ENCODE data around the gene WDR33.

WDR33 gene

DNA sequence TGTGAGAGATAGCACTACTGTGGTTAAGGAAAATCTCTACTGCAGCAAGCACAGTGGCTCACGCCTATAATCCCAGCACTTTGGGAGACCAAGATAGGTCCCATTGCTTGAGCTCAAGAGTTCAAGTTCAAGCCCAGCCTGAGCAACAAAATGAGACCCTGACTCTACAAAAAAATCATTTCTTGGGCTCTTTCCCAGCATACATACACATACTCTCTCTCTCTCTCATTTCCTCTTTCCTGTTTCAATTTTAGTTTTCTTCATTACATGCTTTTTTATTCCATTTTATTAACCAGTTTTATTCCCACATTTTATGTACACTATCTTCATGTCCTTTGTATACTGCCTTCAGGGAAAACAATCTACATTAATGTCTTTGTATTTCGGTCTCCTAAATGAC, 14.6 kb downstream of the WDR33 start:
- TF ChIP-seq, protein P1, sequence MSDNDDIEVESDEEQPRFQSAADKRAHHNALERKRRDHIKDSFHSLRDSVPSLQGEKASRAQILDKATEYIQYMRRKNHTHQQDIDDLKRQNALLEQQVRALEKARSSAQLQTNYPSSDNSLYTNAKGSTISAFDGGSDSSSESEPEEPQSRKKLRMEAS (IDR thresholded peaks at IDR 0.05) = no peak
- TF ChIP-seq EP300 (IDR thresholded peaks at IDR 0.05; ENCODE audit: borderline replicate concordance) (no peak), TAF1 (IDR thresholded peaks at IDR 0.05; ENCODE audit: low read depth) (no peak), ZBTB7A (IDR thresholded peaks at IDR 0.05; ENCODE audit: low read depth) (no peak), YY1 (IDR thresholded peaks at IDR 0.05; ENCODE audit: low read depth) (no peak), TEAD4 (IDR thresholded peaks at IDR 0.05) (no peak), TCF12 (IDR thresholded peaks at IDR 0.05; ENCODE audit: low read depth) (no peak), RAD21 (IDR thresholded peaks at IDR 0.05; ENCODE audit: low read depth) (no peak), CEBPB (IDR thresholded peaks at IDR 0.05) (no peak), NFIC (IDR thresholded peaks at IDR 0.05) (no peak)
- TF ChIP-seq, protein P2, sequence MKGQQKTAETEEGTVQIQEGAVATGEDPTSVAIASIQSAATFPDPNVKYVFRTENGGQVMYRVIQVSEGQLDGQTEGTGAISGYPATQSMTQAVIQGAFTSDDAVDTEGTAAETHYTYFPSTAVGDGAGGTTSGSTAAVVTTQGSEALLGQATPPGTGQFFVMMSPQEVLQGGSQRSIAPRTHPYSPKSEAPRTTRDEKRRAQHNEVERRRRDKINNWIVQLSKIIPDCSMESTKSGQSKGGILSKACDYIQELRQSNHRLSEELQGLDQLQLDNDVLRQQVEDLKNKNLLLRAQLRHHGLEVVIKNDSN (IDR thresholded peaks at IDR 0.05) = no peak

- TF ChIP-seq, protein P3, sequence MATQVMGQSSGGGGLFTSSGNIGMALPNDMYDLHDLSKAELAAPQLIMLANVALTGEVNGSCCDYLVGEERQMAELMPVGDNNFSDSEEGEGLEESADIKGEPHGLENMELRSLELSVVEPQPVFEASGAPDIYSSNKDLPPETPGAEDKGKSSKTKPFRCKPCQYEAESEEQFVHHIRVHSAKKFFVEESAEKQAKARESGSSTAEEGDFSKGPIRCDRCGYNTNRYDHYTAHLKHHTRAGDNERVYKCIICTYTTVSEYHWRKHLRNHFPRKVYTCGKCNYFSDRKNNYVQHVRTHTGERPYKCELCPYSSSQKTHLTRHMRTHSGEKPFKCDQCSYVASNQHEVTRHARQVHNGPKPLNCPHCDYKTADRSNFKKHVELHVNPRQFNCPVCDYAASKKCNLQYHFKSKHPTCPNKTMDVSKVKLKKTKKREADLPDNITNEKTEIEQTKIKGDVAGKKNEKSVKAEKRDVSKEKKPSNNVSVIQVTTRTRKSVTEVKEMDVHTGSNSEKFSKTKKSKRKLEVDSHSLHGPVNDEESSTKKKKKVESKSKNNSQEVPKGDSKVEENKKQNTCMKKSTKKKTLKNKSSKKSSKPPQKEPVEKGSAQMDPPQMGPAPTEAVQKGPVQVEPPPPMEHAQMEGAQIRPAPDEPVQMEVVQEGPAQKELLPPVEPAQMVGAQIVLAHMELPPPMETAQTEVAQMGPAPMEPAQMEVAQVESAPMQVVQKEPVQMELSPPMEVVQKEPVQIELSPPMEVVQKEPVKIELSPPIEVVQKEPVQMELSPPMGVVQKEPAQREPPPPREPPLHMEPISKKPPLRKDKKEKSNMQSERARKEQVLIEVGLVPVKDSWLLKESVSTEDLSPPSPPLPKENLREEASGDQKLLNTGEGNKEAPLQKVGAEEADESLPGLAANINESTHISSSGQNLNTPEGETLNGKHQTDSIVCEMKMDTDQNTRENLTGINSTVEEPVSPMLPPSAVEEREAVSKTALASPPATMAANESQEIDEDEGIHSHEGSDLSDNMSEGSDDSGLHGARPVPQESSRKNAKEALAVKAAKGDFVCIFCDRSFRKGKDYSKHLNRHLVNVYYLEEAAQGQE (IDR thresholded peaks at IDR 0.05; ENCODE audit: low read depth) = no peak
- TF ChIP-seq FOXM1 (IDR thresholded peaks at IDR 0.05; ENCODE audit: borderline replicate concordance, low read depth) = no peak
These were observed 18.2 kb downstream of the WDR33 start for GRCh38 chr2:127792805-127793204.

GRCh38 chr2:127790694-127791529, 20.1 kb downstream of the WDR33 start:
- TF ChIP-seq CEBPB (IDR thresholded peaks at IDR 0.05) (no peak), EGR1 (IDR thresholded peaks at IDR 0.05) (no peak), EP300 (IDR thresholded peaks at IDR 0.05; ENCODE audit: borderline replicate concordance) (no peak), NFIC (IDR thresholded peaks at IDR 0.05) (no peak), TEAD4 (IDR thresholded peaks at IDR 0.05) (no peak), ZBTB7A (IDR thresholded peaks at IDR 0.05; ENCODE audit: low read depth) (no peak), TCF12 (IDR thresholded peaks at IDR 0.05; ENCODE audit: low read depth) (no peak), TAF1 (IDR thresholded peaks at IDR 0.05; ENCODE audit: low read depth) (no peak), RAD21 (IDR thresholded peaks at IDR 0.05; ENCODE audit: low read depth) (no peak)

- TF ChIP-seq CEBPB (IDR thresholded peaks at IDR 0.05) = 0 out of 2 replicates have a peak, but pooled peaks have one; percentile 37
- TF ChIP-seq, protein P1 (IDR thresholded peaks at IDR 0.05) = no peak
These were observed 24.7 kb downstream of the WDR33 start for GRCh38 chr2:127786048-127786809.

DNA sequence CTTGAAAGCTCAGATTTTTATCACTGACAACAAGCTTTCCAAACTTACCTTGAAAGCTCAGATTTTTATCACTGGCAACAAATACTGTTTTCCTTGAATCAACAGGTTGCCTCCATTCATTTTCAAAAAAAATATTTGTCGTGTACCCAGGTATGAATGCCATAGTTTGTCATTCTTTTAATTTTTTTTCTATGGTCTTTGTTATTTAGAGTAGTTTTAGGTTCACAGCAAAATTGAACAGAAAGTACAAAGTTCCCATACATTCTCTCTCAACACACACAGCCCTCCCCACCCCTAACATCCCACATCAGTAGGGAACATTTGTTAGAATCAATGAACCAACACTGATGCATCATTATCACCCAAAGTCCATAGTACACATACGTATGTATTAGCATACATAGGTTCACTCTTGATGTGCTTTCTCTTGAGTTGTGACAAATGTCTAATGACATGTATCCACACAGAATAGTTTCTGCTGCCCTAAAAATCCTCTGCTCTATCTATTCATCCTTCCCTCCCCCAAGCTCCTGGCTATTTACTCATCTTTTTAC, 25.9 kb downstream of the WDR33 start:
- no peak for TF ChIP-seq CEBPB (IDR thresholded peaks at IDR 0.05)
- TF ChIP-seq RAD21 (IDR thresholded peaks at IDR 0.05; ENCODE audit: low read depth) = no peak
- TF ChIP-seq, protein P1 (IDR thresholded peaks at IDR 0.05) = no peak
- TF ChIP-seq, protein P3 (IDR thresholded peaks at IDR 0.05; ENCODE audit: low read depth) = no peak
- no peak for TF ChIP-seq NFIC (IDR thresholded peaks at IDR 0.05)
- TF ChIP-seq TAF1 (IDR thresholded peaks at IDR 0.05; ENCODE audit: low read depth) = no peak

- no peak for TF ChIP-seq TCF12 (IDR thresholded peaks at IDR 0.05; ENCODE audit: low read depth)
- no peak for TF ChIP-seq TAF1 (IDR thresholded peaks at IDR 0.05; ENCODE audit: low read depth)
- no peak for TF ChIP-seq ZBTB7A (IDR thresholded peaks at IDR 0.05; ENCODE audit: low read depth)
- TF ChIP-seq, protein P3 (IDR thresholded peaks at IDR 0.05; ENCODE audit: low read depth) = no peak
- no peak for TF ChIP-seq EP300 (IDR thresholded peaks at IDR 0.05; ENCODE audit: borderline replicate concordance)
- TF ChIP-seq, protein P2 (IDR thresholded peaks at IDR 0.05) = no peak
- TF ChIP-seq RAD21 (IDR thresholded peaks at IDR 0.05; ENCODE audit: low read depth) = no peak
- no peak for TF ChIP-seq YY1 (IDR thresholded peaks at IDR 0.05; ENCODE audit: low read depth)
- TF ChIP-seq, protein P1 (IDR thresholded peaks at IDR 0.05) = no peak
- TF ChIP-seq NFIC (IDR thresholded peaks at IDR 0.05) = no peak
- no peak for TF ChIP-seq CEBPB (IDR thresholded peaks at IDR 0.05)
These were observed 27.9 kb downstream of the WDR33 start for GRCh38 chr2:127783101-127783500.

All from Ishikawa (cell line).